Type B pancreatic cell (in vitro differentiated cells): Measurements from ENCODE around the gene ASPHD1. TPM values are rescaled to one million over a fixed set of nuclear protein-coding genes. Genes with fewer than 3 reads are reported as not detected.

ENCODE experiments used
- DNase-seq: peaks from one replicate; pipeline ENCODE4 v3.0.0; 2021; ENCODE audit warnings: mixed read lengths; ENCODE audit not compliant: unreplicated experiment; ENCODE audit errors: extremely low spot score
- H3K27ac Mint-ChIP-seq: 2 replicates; pipeline ENCODE4 v1.8.0; 2021; ENCODE audit warnings: mild to moderate bottlenecking, mixed read lengths
- H3K27me3 Mint-ChIP-seq: 2 replicates; pipeline ENCODE4 v1.8.0; 2021; ENCODE audit warnings: mixed read lengths
- H3K36me3 Mint-ChIP-seq: 2 replicates; pipeline ENCODE4 v1.8.0; 2021; ENCODE audit warnings: mixed read lengths
- H3K4me1 Mint-ChIP-seq: one replicate; pipeline ENCODE4 v1.8.0; 2021; ENCODE audit warnings: mixed read lengths; ENCODE audit not compliant: unreplicated experiment
- H3K4me3 Mint-ChIP-seq: 2 replicates; pipeline ENCODE4 v1.8.0; 2021; ENCODE audit warnings: mild to moderate bottlenecking, mixed read lengths
- H3K9me3 Mint-ChIP-seq: 2 replicates; pipeline ENCODE4 v1.8.0; 2021; ENCODE audit warnings: mixed read lengths
- long read RNA-seq: library from polyadenylated mRNA; unstranded; transcript quantifications from one replicate; pipeline ENCODE4 v2.0.0, GENCODE V29; 2020
- total RNA-seq: library from RNA; stranded (reverse); gene quantifications from 2 replicates; pipeline ENCODE4 v1.2.1, GENCODE V29; 2021; ENCODE audit warnings: low replicate concordance
- TF ChIP-seq, protein P1 (sequence below): fragments of 200-600 bp; sonication (generic); conservative IDR thresholded peaks from 2 replicates; pipeline ENCODE4 v1.5.0; 2021; ENCODE audit warnings: antibody characterized with exemption, mild to moderate bottlenecking

Gene ASPHD1, protein sequence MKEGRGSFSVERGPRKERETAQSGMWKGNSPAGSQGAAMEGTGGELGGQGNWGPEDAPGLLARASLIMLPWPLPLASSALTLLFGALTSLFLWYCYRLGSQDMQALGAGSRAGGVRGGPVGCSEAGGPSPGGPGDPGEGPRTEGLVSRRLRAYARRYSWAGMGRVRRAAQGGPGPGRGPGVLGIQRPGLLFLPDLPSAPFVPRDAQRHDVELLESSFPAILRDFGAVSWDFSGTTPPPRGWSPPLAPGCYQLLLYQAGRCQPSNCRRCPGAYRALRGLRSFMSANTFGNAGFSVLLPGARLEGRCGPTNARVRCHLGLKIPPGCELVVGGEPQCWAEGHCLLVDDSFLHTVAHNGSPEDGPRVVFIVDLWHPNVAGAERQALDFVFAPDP
- total RNA-seq, result 7.8 TPM in 2 replicates
- long read RNA-seq, partial matches to known transcripts, result 0 of 3 reads
- long read RNA-seq, other reads (novel, unspliced or antisense), result 1 of 3 reads

- H3K9me3 Mint-ChIP-seq, result no peaks in the 10 kb centered on the region
- H3K27me3 Mint-ChIP-seq, result peaks cover 41% of the 10 kb centered on the region
Observed at GRCh38 chr16:29900102-29900887, at the start of gene ASPHD1. Gene ASPHD1 (plus strand): TSS chr16:29900488. CDS start chr16:29900972, 484 bp downstream.

GRCh38 chr16:29850998-29851397, 49.3 kb upstream of the ASPHD1 start:
- no peaks in the 10 kb centered on the region for H3K9me3 Mint-ChIP-seq
- H3K4me1 Mint-ChIP-seq, result peaks cover 11% of the 10 kb centered on the region
- DNase-seq, result no peak
- no peaks in the 10 kb centered on the region for H3K27me3 Mint-ChIP-seq
- H3K27ac Mint-ChIP-seq, result no peak overlapping the region
- no peaks in the 10 kb centered on the region for H3K36me3 Mint-ChIP-seq
- TF ChIP-seq, protein P1, sequence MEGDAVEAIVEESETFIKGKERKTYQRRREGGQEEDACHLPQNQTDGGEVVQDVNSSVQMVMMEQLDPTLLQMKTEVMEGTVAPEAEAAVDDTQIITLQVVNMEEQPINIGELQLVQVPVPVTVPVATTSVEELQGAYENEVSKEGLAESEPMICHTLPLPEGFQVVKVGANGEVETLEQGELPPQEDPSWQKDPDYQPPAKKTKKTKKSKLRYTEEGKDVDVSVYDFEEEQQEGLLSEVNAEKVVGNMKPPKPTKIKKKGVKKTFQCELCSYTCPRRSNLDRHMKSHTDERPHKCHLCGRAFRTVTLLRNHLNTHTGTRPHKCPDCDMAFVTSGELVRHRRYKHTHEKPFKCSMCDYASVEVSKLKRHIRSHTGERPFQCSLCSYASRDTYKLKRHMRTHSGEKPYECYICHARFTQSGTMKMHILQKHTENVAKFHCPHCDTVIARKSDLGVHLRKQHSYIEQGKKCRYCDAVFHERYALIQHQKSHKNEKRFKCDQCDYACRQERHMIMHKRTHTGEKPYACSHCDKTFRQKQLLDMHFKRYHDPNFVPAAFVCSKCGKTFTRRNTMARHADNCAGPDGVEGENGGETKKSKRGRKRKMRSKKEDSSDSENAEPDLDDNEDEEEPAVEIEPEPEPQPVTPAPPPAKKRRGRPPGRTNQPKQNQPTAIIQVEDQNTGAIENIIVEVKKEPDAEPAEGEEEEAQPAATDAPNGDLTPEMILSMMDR, result no peak
- H3K4me3 Mint-ChIP-seq, result no peak overlapping the region

More at GRCh38 chr16:29900102-29900887, at the start of gene ASPHD1:
- H3K27ac Mint-ChIP-seq, result peak within 1 kb of the TSS; percentile 48
- H3K36me3 Mint-ChIP-seq, result no peaks in the 10 kb centered on the region
- H3K4me1 Mint-ChIP-seq, result peaks cover 6% of the 10 kb centered on the region
- TF ChIP-seq, protein P1, result no peak
- DNase-seq, result peak; percentile 87
- peak within 1 kb of the TSS; percentile 86 for H3K4me3 Mint-ChIP-seq

GRCh38 chr16:29852654-29853053, 47.6 kb upstream of the ASPHD1 start:
- Mint-ChIP-seq H3K4me1 (peaks cover 11% of the 10 kb centered on the region), H3K36me3 (no peaks in the 10 kb centered on the region), H3K27me3 (no peaks in the 10 kb centered on the region), H3K9me3 (no peaks in the 10 kb centered on the region), H3K4me3 (no peak overlapping the region), H3K27ac (no peak overlapping the region)
- DNase-seq, result no peak
- TF ChIP-seq, protein P1, result no peak

GRCh38 chr16:29854520-29855100, 45.7 kb upstream of the ASPHD1 start:
- no peaks in the 10 kb centered on the region for H3K9me3 Mint-ChIP-seq
- no peak overlapping the region for H3K4me3 Mint-ChIP-seq
- TF ChIP-seq, protein P1, result no peak
- no peak for DNase-seq
- H3K4me1 Mint-ChIP-seq, result peaks cover 6% of the 10 kb centered on the region
- no peaks in the 10 kb centered on the region for H3K27me3 Mint-ChIP-seq
- H3K36me3 Mint-ChIP-seq, result peaks cover 4% of the 10 kb centered on the region
- no peak overlapping the region for H3K27ac Mint-ChIP-seq

DNA sequence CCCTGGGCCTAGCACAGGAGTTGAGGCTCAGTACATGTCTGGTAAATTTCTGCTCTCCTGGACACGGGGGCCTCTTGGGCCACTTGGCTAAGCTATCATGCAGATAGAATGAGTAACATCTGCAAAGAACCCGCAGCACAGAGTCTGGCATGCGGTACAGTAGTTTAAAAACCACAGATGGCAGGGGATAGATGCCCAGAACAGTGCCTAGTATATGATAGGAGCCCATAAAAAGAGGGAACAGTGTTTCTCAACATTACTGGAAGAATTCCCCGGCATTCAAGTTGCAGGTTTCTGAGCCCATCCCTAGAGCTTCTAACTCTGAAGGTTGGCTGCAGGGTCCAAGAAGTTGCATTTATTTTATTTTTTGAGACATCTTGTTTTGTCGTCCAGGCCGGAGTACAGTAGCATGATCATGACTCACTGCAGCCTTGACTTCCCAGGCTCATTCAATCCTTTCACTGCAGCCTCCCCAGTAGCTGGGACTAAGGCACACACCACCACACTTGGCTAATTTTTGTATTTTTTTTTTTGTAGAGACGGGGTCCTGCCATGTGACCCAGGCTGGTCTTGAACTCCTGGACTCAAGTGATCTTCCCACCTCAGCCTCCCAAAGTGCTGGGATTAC, 43.0 kb upstream of the ASPHD1 start:
- no peaks in the 10 kb centered on the region for H3K9me3 Mint-ChIP-seq
- H3K27me3 Mint-ChIP-seq, result no peaks in the 10 kb centered on the region
- H3K4me1 Mint-ChIP-seq, result peaks cover 8% of the 10 kb centered on the region
- no peak overlapping the region for H3K4me3 Mint-ChIP-seq
- TF ChIP-seq, protein P1, result no peak
- H3K27ac Mint-ChIP-seq, result no peak overlapping the region
- H3K36me3 Mint-ChIP-seq, result peaks cover 8% of the 10 kb centered on the region
- DNase-seq, result no peak
